ENCODE data around the gene SASH1.
"Not testable (repeated sequence)": the region's sequence is repeated elsewhere in the genome, so short reads cannot be mapped to it uniquely, and the experiment has no call there.

SASH1 gene

GRCh38 chr6:148561629-148562028, 219.0 kb downstream of the SASH1 start:
- DNase-seq = no peak

GRCh38 chr6:148563066-148563465, 220.4 kb downstream of the SASH1 start:
- no peak for DNase-seq

GRCh38 chr6:148564494-148565035, 221.9 kb downstream of the SASH1 start:
- DNase-seq = no peak

GRCh38 chr6:148565321-148565926, 222.8 kb downstream of the SASH1 start:
- DNase-seq = no peak

GRCh38 chr6:148565930-148566663, 223.5 kb downstream of the SASH1 start:
- DNase-seq = peak; percentile 28

- DNase-seq = no peak
Observed at GRCh38 chr6:148566664-148567350, 224.2 kb downstream of the SASH1 start.

- DNase-seq = no peak
Observed at GRCh38 chr6:148570456-148570855, 227.8 kb downstream of the SASH1 start.

GRCh38 chr6:148572676-148573335, 230.2 kb downstream of the SASH1 start:
- DNase-seq = no peak

- no peak for DNase-seq
Observed at GRCh38 chr6:148573922-148574321, 231.3 kb downstream of the SASH1 start.

- peak; percentile 70 for DNase-seq
Observed at GRCh38 chr6:148577687-148578488, 235.2 kb downstream of the SASH1 start.

- DNase-seq = no peak
Observed at GRCh38 chr6:148578489-148578814, 235.8 kb downstream of the SASH1 start.

- DNase-seq = no peak
Observed at GRCh38 chr6:148578837-148579565, 236.4 kb downstream of the SASH1 start.

GRCh38 chr6:148580442-148580841, 237.8 kb downstream of the SASH1 start:
- no peak for DNase-seq

- no peak for DNase-seq
Observed at GRCh38 chr6:148583631-148584030, 241.0 kb downstream of the SASH1 start.

- DNase-seq = not testable (repeated sequence)
Observed at GRCh38 chr6:148585641-148586040, 243.0 kb downstream of the SASH1 start.

GRCh38 chr6:148590883-148591282, 248.2 kb downstream of the SASH1 start:
- DNase-seq = no peak

GRCh38 chr6:148591656-148592055, 249.0 kb downstream of the SASH1 start:
- no peak for DNase-seq

GRCh38 chr6:148593130-148593812, 250.6 kb downstream of the SASH1 start:
- DNase-seq = no peak

GRCh38 chr6:148593813-148594170, 251.2 kb downstream of the SASH1 start:
- no peak for DNase-seq

GRCh38 chr6:148595550-148595949, 252.9 kb downstream of the SASH1 start:
- DNase-seq = no peak

- no peak for DNase-seq
Observed at GRCh38 chr6:148596891-148597455, 254.3 kb downstream of the SASH1 start.

All from CD4-positive, alpha-beta T cell treated with Interferon gamma for 1 hour (primary cell).